GM21447 (cell line): ENCODE data around the gene CCNI.
"Not testable (repeated sequence)": the region's sequence is repeated elsewhere in the genome, so short reads cannot be mapped to it uniquely, and the experiment has no call there.

Experiments used
- ATAC-seq: cut with Tn5 transposase; IDR thresholded peaks from one replicate; pipeline ENCODE4 v1.9.1; 2021; ENCODE audit not compliant: unreplicated experiment

CCNI gene

DNA sequence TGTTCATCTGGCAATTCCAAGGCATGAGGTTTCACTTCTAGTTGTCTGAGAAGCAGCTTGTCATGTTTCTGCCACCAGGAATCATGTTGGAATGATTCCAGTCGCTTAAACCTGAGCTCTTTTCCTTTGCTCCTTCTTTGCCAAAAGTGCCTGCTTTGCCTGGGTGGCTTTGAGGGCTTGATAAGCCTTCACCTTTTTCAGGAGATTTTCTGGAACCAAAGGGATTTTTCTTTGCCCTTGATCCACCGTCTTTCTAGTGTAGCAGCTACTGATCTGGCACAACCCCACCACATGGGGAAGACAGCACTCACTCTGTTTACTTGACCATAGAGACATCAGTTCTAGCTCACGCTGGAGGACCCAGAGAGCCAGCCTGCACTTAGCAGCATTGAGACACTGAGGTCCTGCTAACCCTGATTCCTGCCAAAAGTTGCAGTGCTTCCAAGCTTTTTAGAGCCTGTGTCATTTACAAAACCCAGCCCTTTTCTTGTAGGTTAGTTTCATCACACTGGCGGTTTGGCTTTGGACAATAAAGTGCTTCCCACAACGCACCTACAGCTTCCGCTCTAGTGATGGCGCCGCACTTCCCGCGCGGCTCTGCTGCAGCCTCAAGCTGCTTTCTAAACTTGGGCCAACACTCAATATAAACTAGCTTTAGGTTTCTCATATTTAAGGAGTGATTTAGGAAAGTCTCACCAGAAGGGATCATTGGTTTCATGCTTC lies 7.3 kb upstream of the CCNI start:
- ATAC-seq = no peak

DNA sequence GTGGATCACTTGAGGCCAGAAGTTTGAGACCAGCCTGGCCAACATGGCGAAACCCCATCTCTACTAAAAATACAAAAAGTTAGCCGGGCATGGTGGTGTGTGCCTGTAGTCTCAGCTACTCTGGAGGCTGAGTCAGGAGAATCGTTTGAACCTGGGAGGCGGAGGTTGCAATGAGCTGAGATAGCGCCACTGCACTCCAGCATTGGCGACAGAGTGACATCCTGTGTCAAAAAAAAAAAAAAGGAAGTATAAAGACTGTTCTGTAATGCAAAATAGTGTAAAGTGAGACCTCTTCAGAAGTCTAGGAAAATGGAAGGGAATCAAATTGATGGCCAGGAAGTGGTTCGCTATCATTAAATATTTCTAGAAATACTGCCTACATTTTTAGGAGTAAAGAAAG lies 5.0 kb upstream of the CCNI start:
- not testable (repeated sequence) for ATAC-seq

DNA sequence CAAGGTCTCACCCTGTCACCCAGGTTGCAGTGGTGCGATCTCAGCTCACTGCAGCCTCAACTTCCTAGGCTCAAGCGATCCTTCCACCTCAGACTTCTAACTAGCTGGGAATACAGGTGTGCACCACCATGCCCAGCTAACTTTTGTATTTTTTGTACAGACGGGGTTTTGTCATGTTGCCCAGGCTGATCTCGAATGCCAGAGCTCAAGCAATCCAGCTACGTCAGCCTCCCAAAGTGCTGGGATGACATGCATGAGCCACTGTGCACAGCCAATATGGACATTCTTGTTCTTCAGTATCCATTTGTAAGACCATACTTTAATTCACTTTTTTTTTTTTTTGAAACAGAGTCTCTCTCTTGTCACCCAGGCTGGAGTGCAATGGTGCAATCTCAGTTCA lies 3.5 kb upstream of the CCNI start:
- ATAC-seq = no peak

- no peak for ATAC-seq
These were observed 2.6 kb upstream of the CCNI start for GRCh38 chr4:77078401-77078800.

- no peak for ATAC-seq
These were observed 1.3 kb upstream of the CCNI start for GRCh38 chr4:77076889-77077635.

DNA sequence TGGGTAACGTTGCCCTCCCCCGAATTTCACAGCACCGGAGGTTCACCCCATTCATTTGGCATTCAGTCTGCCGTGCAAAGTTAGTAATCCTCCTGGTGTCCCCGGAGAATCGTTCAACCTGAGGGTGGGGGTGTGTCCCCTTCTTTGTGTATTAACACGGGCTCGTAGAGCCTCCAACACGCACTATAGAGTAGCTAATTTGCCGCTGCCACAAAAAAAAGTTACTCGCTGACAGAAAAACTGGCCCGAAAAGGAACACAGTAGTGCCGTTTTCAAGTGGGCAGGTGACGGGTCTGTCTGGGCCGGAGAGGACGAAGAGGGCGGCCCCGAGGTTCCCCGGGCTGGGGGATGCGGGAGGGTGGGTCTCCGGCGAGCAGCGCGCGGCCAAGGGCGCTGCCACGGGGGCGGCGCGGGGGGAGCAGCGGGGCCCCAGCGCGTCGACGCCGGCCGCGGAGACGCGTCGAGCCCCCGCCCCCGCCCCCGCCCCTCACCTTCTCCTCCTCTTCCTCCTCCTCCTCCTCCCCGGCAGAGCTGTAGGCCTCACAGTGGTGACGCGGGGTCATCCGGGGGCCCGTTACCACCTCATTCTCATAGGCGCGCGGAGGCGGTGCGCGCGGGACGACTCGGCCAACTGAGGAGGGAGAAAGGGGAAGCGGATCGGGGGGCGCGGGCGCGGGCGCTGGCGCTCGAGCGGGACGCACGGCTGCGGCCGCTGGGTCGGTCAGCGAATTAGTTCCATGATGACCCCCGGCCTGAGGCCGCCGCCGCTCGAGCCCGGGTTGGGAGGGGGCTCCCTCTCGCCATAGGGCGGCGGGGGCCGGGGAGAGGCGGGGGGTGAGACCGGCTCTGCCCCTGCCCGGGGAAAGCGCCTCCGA lies 571 bp downstream of the CCNI start:
- ATAC-seq = peak; percentile 46

GRCh38 chr4:77074381-77074831 lies 1.4 kb downstream of the CCNI start:
- no peak for ATAC-seq

DNA sequence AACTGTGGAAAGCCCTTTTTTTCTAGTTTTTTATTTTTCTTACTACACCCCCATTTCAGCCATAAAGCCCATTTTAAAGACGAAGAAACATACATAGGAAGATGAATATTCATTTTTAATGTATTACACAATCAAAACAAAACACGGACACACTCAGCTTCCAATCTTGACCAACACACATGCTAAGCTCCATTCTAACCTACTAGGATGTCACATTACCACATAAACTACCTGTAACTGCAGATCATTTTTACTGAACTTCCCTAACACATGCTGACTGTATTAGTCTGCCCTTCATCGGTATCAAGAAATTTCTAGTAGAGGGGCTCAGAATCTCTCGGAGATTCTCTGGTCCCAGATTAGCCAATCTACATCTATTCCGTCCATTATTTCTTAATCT lies 1.8 kb downstream of the CCNI start:
- ATAC-seq = no peak

GRCh38 chr4:77073106-77073809 lies 2.5 kb downstream of the CCNI start:
- ATAC-seq = no peak

DNA sequence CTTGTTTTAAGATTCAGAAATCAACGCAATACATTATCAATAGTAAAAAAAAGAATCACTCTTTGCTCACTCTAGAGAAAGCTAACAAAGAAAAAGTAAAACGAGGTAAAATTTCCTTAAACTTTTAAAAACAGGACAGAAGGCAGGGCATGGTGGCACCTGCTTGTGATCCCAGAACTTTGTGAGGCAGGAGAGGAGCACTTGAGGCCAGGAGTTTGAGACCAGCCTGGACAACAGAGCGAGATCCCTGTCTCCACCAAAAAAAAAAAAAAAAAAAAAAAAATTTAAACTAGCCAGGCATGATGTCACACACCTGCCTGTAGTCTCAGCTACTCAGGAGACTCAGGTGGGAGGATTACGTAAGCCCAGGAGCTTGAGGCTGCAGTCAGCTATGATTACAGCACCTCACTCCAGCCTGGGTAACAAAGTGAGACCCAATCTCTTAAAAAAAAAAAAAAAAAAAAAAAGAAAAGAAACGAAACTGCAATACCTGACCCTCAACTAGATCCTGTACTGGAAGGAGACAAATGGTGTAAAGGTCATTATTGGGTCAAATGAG lies 3.5 kb downstream of the CCNI start:
- no peak for ATAC-seq

DNA sequence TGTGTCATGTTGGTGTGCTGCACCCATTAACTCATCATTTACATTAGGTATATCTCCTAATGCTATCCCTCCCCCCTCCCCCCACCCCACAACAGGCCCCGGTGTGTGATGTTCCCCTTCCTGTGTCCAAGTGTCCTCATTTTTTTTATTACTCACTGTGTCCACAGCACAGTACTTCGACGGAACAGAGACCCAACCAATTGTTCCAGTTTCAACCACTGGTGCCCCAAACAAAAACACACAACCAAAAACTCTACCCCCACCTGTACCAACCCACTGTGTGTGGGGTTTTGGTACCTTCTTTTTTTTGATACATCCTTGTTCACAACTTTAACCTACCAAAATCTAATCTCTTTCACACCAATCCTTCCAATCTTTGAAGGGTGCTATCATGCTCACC lies 6.3 kb downstream of the CCNI start:
- ATAC-seq = peak; percentile 43

DNA sequence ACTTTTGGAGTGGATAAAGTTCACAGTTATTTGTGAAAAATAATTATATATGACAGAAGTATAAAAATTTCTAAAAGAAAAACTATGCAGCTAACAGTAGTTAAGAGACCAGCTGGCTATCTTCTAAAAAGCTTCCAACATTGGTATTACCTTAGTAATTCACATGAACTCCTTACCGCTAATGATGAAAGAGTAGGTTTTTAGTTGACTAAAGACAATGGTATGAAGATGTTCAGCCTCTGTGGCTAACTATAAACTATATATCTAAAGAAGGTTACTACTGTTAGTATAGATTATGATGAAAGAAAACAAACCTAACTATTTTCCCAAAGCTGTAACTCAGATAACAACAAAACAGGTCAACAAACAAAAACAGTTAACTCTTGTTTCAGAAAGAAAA lies 10.4 kb downstream of the CCNI start:
- ATAC-seq = no peak

- no peak for ATAC-seq
These were observed 12.9 kb downstream of the CCNI start for GRCh38 chr4:77062856-77063255.

DNA sequence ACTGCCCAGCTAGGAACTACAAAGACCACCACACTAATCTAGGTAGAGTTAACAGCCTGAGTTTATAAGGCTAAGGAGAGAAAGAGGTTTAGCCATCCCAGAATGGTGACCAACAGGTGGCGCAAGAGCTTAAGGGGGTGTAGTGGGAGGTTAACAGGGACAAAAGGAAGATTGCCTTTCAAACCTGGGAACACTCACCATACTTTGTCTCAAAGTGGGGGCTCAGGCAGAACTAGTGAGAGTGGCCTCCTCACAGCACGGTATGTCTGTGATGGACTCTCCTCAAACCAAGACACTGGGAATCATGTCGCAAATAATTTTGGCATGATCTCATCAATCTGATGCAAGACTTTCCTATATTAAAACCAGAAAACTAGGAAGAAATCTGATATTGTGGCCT lies 23.4 kb downstream of the CCNI start:
- no peak for ATAC-seq

GRCh38 chr4:77050962-77051361 lies 24.8 kb downstream of the CCNI start:
- no peak for ATAC-seq

GRCh38 chr4:77047037-77047436 lies 28.8 kb downstream of the CCNI start:
- ATAC-seq = no peak

- no peak for ATAC-seq
These were observed 30.3 kb downstream of the CCNI start for GRCh38 chr4:77045490-77045889.

DNA sequence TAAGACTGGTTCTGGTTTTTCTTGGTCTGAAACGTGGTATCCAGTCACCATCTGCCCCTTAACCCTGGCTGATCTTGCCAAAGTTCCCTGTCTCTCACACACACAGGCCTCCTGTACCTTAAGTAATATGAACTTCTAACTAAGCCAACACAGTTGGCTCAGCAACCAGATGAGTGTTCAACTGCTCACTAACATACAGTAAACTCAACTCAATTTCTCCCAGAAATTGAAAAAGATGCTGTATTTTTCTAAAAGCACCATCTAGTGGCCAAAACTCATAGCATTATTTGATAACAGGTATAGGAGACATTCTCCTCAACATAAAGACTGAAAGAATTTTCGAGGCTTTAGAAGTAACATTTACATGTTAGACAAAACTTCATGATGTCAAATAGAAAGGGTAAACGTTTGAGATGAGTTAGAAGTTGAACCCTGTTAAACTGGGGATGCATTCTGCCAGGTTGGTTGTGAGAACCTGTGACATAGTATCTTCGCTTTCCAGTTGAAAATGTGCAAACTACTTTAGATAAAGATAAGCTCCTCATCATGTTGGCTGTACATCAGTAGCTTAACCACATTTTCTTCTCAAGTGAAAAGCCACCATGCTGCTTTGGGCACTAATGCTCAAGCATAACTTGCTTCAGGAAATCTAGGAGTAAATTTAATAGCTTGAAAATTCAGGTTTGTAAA lies 31.2 kb downstream of the CCNI start:
- no peak for ATAC-seq

DNA sequence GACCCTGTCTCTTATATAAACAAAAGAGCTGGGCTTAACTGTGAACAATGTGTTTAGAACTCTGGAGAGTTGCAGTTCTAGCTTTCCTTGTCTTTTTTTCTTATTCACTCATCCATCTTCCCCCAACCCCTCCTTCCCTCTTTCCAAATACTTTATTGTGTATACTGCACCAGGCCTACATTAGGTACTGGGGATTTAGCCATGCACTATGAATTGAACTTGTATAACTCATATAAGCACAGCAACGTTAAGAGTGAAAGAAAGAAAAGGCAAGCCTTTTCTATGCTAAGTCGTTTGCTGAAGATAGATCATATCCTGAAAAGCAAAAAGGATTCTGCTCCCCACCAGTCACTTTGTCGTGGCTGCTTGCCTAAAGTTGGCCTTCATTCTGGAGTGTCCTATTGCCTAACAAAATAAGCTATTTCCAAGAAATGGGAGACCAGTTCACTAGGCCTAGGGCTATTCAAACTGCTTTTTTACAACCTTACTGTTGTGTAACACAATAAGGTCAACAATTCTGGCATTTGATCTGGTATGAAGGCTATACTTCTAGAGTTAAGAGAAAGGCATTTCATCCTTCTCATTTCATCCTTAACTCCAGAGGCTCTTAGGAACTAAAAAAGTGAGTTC lies 32.2 kb downstream of the CCNI start:
- no peak for ATAC-seq
